GM12873 (cell line): ENCODE data around the gene ACTR6.

Source experiments
- CTCF ChIP-seq: IDR thresholded peaks from 2 replicates; pipeline ENCODE4 v1.5.1; 2012; ENCODE audit warnings: low read depth, mild to moderate bottlenecking, moderate library complexity, low read length, control low read depth; ENCODE audit not compliant: insufficient read depth; ENCODE audit errors: missing control alignments

ACTR6 gene

DNA sequence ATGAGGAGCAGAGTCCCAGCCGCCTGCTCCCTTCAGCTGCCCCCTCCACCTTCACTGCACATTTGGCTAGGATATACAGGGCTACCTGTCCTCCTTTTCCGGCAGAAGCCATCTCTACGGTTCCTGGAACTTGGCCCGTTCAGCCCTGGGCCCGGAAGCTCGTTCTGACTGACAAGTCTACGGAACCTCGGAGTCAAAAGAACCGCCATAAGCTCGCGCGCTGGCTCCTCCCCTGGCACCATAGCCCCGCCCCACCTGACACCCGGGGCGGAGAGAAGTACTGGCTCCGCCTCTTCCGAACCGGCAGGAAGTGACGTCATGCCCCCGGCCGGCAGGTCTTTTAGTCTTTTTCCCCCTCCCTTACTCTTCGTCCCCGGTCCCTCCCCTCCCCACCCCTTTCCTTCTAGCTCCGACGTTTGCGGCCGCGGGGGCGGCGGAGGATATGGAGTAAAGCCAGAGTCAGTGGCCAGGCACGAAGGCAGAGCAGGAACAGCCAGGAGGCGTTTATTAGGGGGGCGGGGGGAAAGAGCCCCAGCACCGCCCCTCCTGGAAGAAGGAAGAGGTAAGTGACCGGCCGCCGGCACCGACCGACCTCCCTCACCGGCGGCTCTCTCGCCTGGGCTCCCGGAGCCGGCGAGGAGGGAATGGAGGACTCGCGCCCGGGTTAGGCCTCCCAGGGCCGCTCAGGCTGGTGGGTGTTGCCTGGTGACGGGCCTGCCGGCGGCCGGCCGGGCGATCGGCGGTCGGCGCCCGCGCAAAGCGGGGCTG, 66.4 kb downstream of the ACTR6 start, which contains the start of the genes DEPDC4 and SCYL2:
Gene DEPDC4, minus strand, starts transcription at position 245 of the 768 bp plus-strand sequence. Its CDS starts 3 bp downstream, at position 242.
Gene SCYL2, plus strand, starts transcription at position 343 of the 768 bp plus-strand sequence. CDS start 15,794 bp downstream, outside the sequence.
- TF ChIP-seq CTCF: no peak

- TF ChIP-seq CTCF: no peak
Measured at GRCh38 chr12:100267603-100268281, 67.1 kb downstream of the ACTR6 start.

- no peak for TF ChIP-seq CTCF
Measured at GRCh38 chr12:100268835-100269564, 68.4 kb downstream of the ACTR6 start.

DNA sequence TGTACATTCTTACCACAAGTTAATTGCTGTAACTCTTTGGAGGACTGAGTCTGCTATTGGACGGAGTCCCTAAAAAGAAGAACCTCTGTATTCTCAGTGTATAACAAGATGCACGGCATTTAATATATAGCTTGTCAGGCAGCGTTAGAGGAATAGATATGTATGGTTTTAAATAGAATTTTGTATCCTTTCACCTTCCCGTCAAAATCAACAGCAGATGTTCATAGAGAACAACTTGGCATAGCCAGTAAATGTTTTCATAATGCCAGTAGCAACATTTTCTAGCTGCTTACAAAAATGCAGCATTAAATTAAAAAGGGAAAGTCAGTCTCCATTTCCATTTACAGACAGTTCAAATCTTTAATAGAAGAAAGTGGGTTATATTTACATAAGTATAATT, 73.2 kb downstream of the ACTR6 start:
- no peak for TF ChIP-seq CTCF
